Peyer's patch (tissue), 4 donors: Measurements from ENCODE around the gene RIC3.

Experiments used
- CTCF ChIP-seq, 6 experiments: fragments of 450-650 bp in 4 of 6; fragments of 200-600 bp in 2 of 6; sonication (generic) in 1 of 6; IDR thresholded peaks; one replicate each; pipeline ENCODE4 v1.5.1; 2017 to 2019; ENCODE audit warnings: antibody characterized with exemption in 6 of 6, mild to moderate bottlenecking in 3 of 6, moderate library complexity in 1 of 6
- POLR2A ChIP-seq, 2 donors: fragments of 450-650 bp; IDR thresholded peaks; one replicate each; pipeline ENCODE4 v1.5.1; 2017; ENCODE audit warnings: antibody characterized with exemption in 2 of 2, mild to moderate bottlenecking in 2 of 2, moderate library complexity in 2 of 2

GRCh38 chr11:8087756-8088155 is 81.1 kb downstream of the RIC3 start:
- TF ChIP-seq CTCF (IDR thresholded peaks at IDR 0.05) (no peak), POLR2A (IDR thresholded peaks at IDR 0.05) (no peak)
